Measurements from ENCODE around the gene ADGRD1.

Gene ADGRD1

GRCh38 chr12:131141514-131141913 lies 187.8 kb downstream of the ADGRD1 start:
- DNase-seq = peak; percentile 26

- peak; percentile 42 for DNase-seq
Observed at GRCh38 chr12:131142891-131143657, 189.4 kb downstream of the ADGRD1 start.

- DNase-seq = no peak
Observed at GRCh38 chr12:131146173-131146675, 192.5 kb downstream of the ADGRD1 start.

GRCh38 chr12:131147293-131147692 lies 193.6 kb downstream of the ADGRD1 start:
- DNase-seq = no peak

- no peak for DNase-seq
Observed at GRCh38 chr12:131147894-131148293, 194.2 kb downstream of the ADGRD1 start.

GRCh38 chr12:131151558-131152345 lies 198.0 kb downstream of the ADGRD1 start:
- peak; percentile 37 for DNase-seq

GRCh38 chr12:131152587-131152986 lies 198.9 kb downstream of the ADGRD1 start:
- DNase-seq = peak; percentile 38

GRCh38 chr12:131153016-131153415 lies 199.3 kb downstream of the ADGRD1 start:
- peak; percentile 24 for DNase-seq

GRCh38 chr12:131153956-131154355 lies 200.2 kb downstream of the ADGRD1 start:
- peak; percentile 32 for DNase-seq

- no peak for DNase-seq
Observed at GRCh38 chr12:131155131-131155530, 201.4 kb downstream of the ADGRD1 start.

- DNase-seq = no peak
Observed at GRCh38 chr12:131157743-131158142, 204.0 kb downstream of the ADGRD1 start.

GRCh38 chr12:131159660-131160059 lies 206.0 kb downstream of the ADGRD1 start:
- no peak for DNase-seq

- no peak for DNase-seq
Observed at GRCh38 chr12:131162113-131162512, 208.4 kb downstream of the ADGRD1 start.

- DNase-seq = no peak
Observed at GRCh38 chr12:131163189-131163738, 209.6 kb downstream of the ADGRD1 start.

GRCh38 chr12:131164096-131164872 lies 210.6 kb downstream of the ADGRD1 start:
- DNase-seq = no peak

- no peak for DNase-seq
Observed at GRCh38 chr12:131166717-131167116, 213.0 kb downstream of the ADGRD1 start.

- DNase-seq = no peak
Observed at GRCh38 chr12:131167334-131167733, 213.6 kb downstream of the ADGRD1 start.

GRCh38 chr12:131171029-131171428 lies 217.3 kb downstream of the ADGRD1 start:
- no peak for DNase-seq

GRCh38 chr12:131174901-131175300 lies 221.2 kb downstream of the ADGRD1 start:
- no peak for DNase-seq

- no peak for DNase-seq
Observed at GRCh38 chr12:131176266-131176665, 222.6 kb downstream of the ADGRD1 start.

- no peak for DNase-seq
Observed at GRCh38 chr12:131176926-131177325, 223.2 kb downstream of the ADGRD1 start.

- no peak for DNase-seq
Observed at GRCh38 chr12:131177599-131177998, 223.9 kb downstream of the ADGRD1 start.

GRCh38 chr12:131187602-131188001 lies 233.9 kb downstream of the ADGRD1 start:
- DNase-seq = no peak
